A549 (cell line): Measurements from ENCODE around the gene MCCC1. TPM values are rescaled to one million over a fixed set of nuclear protein-coding genes. Genes with fewer than 3 reads are reported as not detected.
"Not testable (repeated sequence)": the region's sequence is repeated elsewhere in the genome, so short reads cannot be mapped to it uniquely, and the experiment has no call there.

Experiments
- ATAC-seq, 2 experiments: fragments of 200-7000 bp in 1 of 2; fragments of >200 bp in 1 of 2; cut with Nextera tagmentation in 1 of 2; cut with Tn5 transposase in 1 of 2; 3 replicates each; pipeline versions ENCODE4 v1.8.0 to v1.9.1; 2018 to 2020; ENCODE audit warnings: mild to moderate bottlenecking in 1 of 2, moderate library complexity in 1 of 2
- CTCF ChIA-PET: fragments of 300-600 bp; sonication (Branson Sonifier 250); formaldehyde crosslinking; extraction: SDS; loops from one replicate; lab custom pipeline; 2021; ENCODE audit warnings: antibody characterized with exemption, inconsistent platforms; lab: Yijun Ruan, JAX
- POLR2A ChIA-PET: fragments of 350-600 bp; formaldehyde crosslinking; extraction: SDS; loops from one replicate; lab custom pipeline; 2021; ENCODE audit warnings: antibody characterized with exemption, inconsistent platforms; lab: Yijun Ruan, JAX
- DNase-seq, 2 experiments: peaks; one replicate each; pipeline versions ENCODE4 v3.0.0 to v3.0.0-alpha.2; 2011 to 2016; ENCODE audit warnings: low read depth in 1 of 2, low spot score in 1 of 2
- FAIRE-seq: peaks from 2 replicates; lab custom pipeline; 2011; peaks lifted over from hg19 to GRCh38; lab: Jason Lieb, UNC
- H3K27ac ChIP-seq, 2 experiments: fragments of >200 bp; sonication (Bioruptor Twin); formaldehyde crosslinking; 3 replicates each; pipeline ENCODE4 v1.5.1; 2016 to 2017
- H3K4me1 ChIP-seq: fragments of >200 bp; sonication (Bioruptor Twin); formaldehyde crosslinking; 3 replicates; pipeline ENCODE4 v1.6.1; 2016
- H3K4me2 ChIP-seq: fragments of >200 bp; sonication (Bioruptor Twin); formaldehyde crosslinking; 3 replicates; pipeline ENCODE4 v1.6.1; 2016
- H3K4me3 ChIP-seq: fragments of >200 bp; sonication (Bioruptor Twin); formaldehyde crosslinking; 3 replicates; pipeline ENCODE4 v1.5.1; 2016
- H3K9me3 ChIP-seq: fragments of >200 bp; sonication (Bioruptor Twin); formaldehyde crosslinking; 3 replicates; pipeline ENCODE4 v1.6.1; 2016
- BCL3 ChIP-seq: fragments of >200 bp; sonication (Bioruptor Twin); formaldehyde crosslinking; IDR thresholded peaks from 3 replicates; pipeline ENCODE4 v1.6.1; 2016
- BHLHE40 ChIP-seq: IDR thresholded peaks from 2 replicates; pipeline ENCODE4 v1.6.1; 2012; ENCODE audit warnings: low read depth, low read length, inconsistent platforms
- CBX2 ChIP-seq: fragments of 200-600 bp; sonication (generic); IDR thresholded peaks from 2 replicates; pipeline ENCODE4 v1.6.1; 2016; ENCODE audit warnings: low read depth, mild to moderate bottlenecking, borderline replicate concordance
- CTCF ChIP-seq: fragments of >200 bp; sonication (Bioruptor Twin); formaldehyde crosslinking; IDR thresholded peaks from 3 replicates; pipeline ENCODE4 v1.5.1; 2016
- EHMT2 ChIP-seq: fragments of 200-600 bp; sonication (generic); IDR thresholded peaks from 2 replicates; pipeline ENCODE4 v1.6.1; 2016; ENCODE audit warnings: antibody characterized with exemption, low read depth, mild to moderate bottlenecking, moderate library complexity
- EP300 ChIP-seq, 2 experiments: fragments of >200 bp; sonication (Bioruptor Twin); formaldehyde crosslinking; IDR thresholded peaks; 2 replicates in 1 of 2; 3 replicates in 1 of 2; pipeline ENCODE4 v1.6.1; 2016 to 2017
- ESRRA ChIP-seq: fragments of 150-350 bp; IDR thresholded peaks from 2 replicates; pipeline ENCODE4 v1.6.1; 2014; ENCODE audit warnings: mild to moderate bottlenecking, low read length, borderline replicate concordance
- FOSB ChIP-seq: fragments of 250-450 bp; sonication (Bioruptor Pico); IDR thresholded peaks from 2 replicates; pipeline ENCODE4 v1.5.0; 2020; ENCODE audit warnings: mild to moderate bottlenecking, moderate library complexity
- FOXS1 ChIP-seq: fragments of 250-450 bp; sonication (Bioruptor Pico); IDR thresholded peaks from 2 replicates; pipeline ENCODE4 v1.5.0; 2020; ENCODE audit warnings: mild to moderate bottlenecking, moderate library complexity
- HDAC2 ChIP-seq: fragments of 200-600 bp; sonication (generic); IDR thresholded peaks from 2 replicates; pipeline ENCODE4 v1.6.1; 2016
- HMGXB4 ChIP-seq: fragments of 250-450 bp; sonication (Bioruptor Pico); IDR thresholded peaks from 2 replicates; pipeline ENCODE4 v1.5.0; 2021; ENCODE audit warnings: mild to moderate bottlenecking, moderate library complexity, borderline replicate concordance
- HOXA7 ChIP-seq: fragments of 250-450 bp; sonication (Bioruptor Pico); IDR thresholded peaks from 2 replicates; pipeline ENCODE4 v1.5.0; 2020; ENCODE audit warnings: mild to moderate bottlenecking, moderate library complexity
- MAFK ChIP-seq: fragments of 450-650 bp; IDR thresholded peaks from 2 replicates; pipeline ENCODE4 v1.6.1; 2014; ENCODE audit not compliant: partially characterized antibody
- MAZ ChIP-seq: fragments of 150-350 bp; IDR thresholded peaks from 2 replicates; pipeline ENCODE4 v1.6.1; 2014; ENCODE audit warnings: antibody characterized with exemption, low read depth, low read length, borderline replicate concordance
- PHF8 ChIP-seq: fragments of 200-600 bp; sonication (generic); IDR thresholded peaks from 2 replicates; pipeline ENCODE4 v1.6.1; 2016; ENCODE audit warnings: low read depth, mild to moderate bottlenecking, antibody characterized with exemption, moderate library complexity, borderline replicate concordance
- POLR2A ChIP-seq: IDR thresholded peaks from 2 replicates; pipeline ENCODE4 v1.6.1; 2012; ENCODE audit warnings: mild to moderate bottlenecking, low read length
- RFX5 ChIP-seq: fragments of 450-650 bp; IDR thresholded peaks from 2 replicates; pipeline ENCODE4 v1.7.1; 2014; ENCODE audit warnings: antibody characterized with exemption, mild to moderate bottlenecking, moderate library complexity
- RNF2 ChIP-seq: fragments of 200-600 bp; sonication (generic); IDR thresholded peaks from 2 replicates; pipeline ENCODE4 v1.6.1; 2016; ENCODE audit warnings: low read depth, mild to moderate bottlenecking, antibody characterized with exemption, moderate library complexity, borderline replicate concordance
- SMC3 ChIP-seq: fragments of >200 bp; sonication (Bioruptor Twin); formaldehyde crosslinking; IDR thresholded peaks from 3 replicates; pipeline ENCODE4 v1.6.1; 2018; ENCODE audit warnings: inconsistent platforms
- ZC3H11A ChIP-seq: fragments of 450-650 bp; IDR thresholded peaks from 2 replicates; pipeline ENCODE4 v1.6.1; 2014; ENCODE audit warnings: antibody characterized with exemption, mild to moderate bottlenecking
- ZFP36 ChIP-seq: fragments of 450-650 bp; IDR thresholded peaks from 2 replicates; pipeline ENCODE4 v1.6.1; 2014; ENCODE audit warnings: borderline replicate concordance; ENCODE audit not compliant: partially characterized antibody
- ZNF302 ChIP-seq: fragments of 250-450 bp; sonication (Bioruptor Pico); IDR thresholded peaks from 2 replicates; pipeline ENCODE4 v1.9.0; 2021; ENCODE audit warnings: inconsistent platforms, mild to moderate bottlenecking, moderate library complexity
- WGBS: methylation state at CpG from one replicate; pipeline ENCODE4 v1.1.6; 2017; ENCODE audit errors: missing lambda C conversion rate; 5-methylcytosine and 5-hydroxymethylcytosine counted together
- polyA plus RNA-seq, 4 experiments: library from polyadenylated mRNA; depleted of rRNA in 3 of 4; stranded (reverse); fragments of >200 nt; fragmentation: RNase III in 1 of 4; extraction: RNeasy Plus Mini Kit Qiagen cat#74134 plus additional on column Dnase treatment in 1 of 4; gene quantifications; 2 replicates in 3 of 4; 3 replicates in 1 of 4; pipeline ENCODE4 v1.2.3, GENCODE V29; 2011 to 2017

MCCC1 gene
- polyA plus RNA-seq, 2 of the 4 experiments (the other 2 are of a cell fraction), result 11.8 to 12.4 TPM

GRCh38 chr3:183101040-183101439 is 1.7 kb upstream of the MCCC1 start:
- H3K27ac ChIP-seq, H3K9me3 ChIP-seq, POLR2A ChIA-PET, CTCF ChIA-PET, H3K4me3 ChIP-seq, FAIRE-seq, DNase-seq, ATAC-seq, H3K4me2 ChIP-seq: not testable (repeated sequence)
- 100% methylated on average over 2 of the region's 24 CpGs for WGBS
- peaks cover 13% of the 10 kb centered on the region for H3K4me1 ChIP-seq

GRCh38 chr3:183100376-183100775 is 1.1 kb upstream of the MCCC1 start:
- no peak for FAIRE-seq
- Histone ChIP-seq H3K4me2 (peak overlapping the region; percentile 85), H3K4me3 (no peak overlapping the region), H3K27ac (no peak overlapping the region), H3K9me3 (no peaks in the 10 kb centered on the region), H3K4me1 (peaks cover 13% of the 10 kb centered on the region)
- ATAC-seq, result no peak
- ChIA-PET POLR2A (no interaction called here), CTCF (no interaction called here)
- peak in 1 of 2 experiments; percentile 31 for DNase-seq
- no peak for TF ChIP-seq CBX2
- TF ChIP-seq RFX5, result no peak
- no peak for TF ChIP-seq ZC3H11A
- TF ChIP-seq POLR2A, result no peak
- TF ChIP-seq CTCF, result no peak
- no peak for TF ChIP-seq BHLHE40
- WGBS, result 26% methylated on average over 6 of the region's 6 CpGs

GRCh38 chr3:183099838-183100204 is 525 bp upstream of the MCCC1 start:
- Histone ChIP-seq H3K4me3 (peak overlapping the region; percentile 74; the same call in 2 of the 3 replicates), H3K4me1 (peaks cover 13% of the 10 kb centered on the region), H3K9me3 (no peaks in the 10 kb centered on the region), H3K4me2 (peak overlapping the region; percentile 85), H3K27ac (peak overlapping the region in 1 of 2 experiments; percentile 65; a peak in 2 of 6 replicates)
- DNase-seq, result no peak
- CTCF ChIA-PET, result no interaction called here
- WGBS, result 0% methylated on average over 1 of the region's 1 CpG
- no peak for FAIRE-seq
- POLR2A ChIA-PET, result no interaction called here
- ATAC-seq, result no peak
- TF ChIP-seq ZC3H11A (no peak), EHMT2 (no peak), EP300 (IDR thresholded peaks at IDR 0.05) (no peak), ESRRA (no peak), FOSB (CRISPR knock-in tag) (no peak), HDAC2 (no peak), ZNF302 (CRISPR knock-in tag) (no peak), PHF8 (no peak), RNF2 (no peak), ZFP36 (no peak), CBX2 (no peak), MAZ (no peak), MAFK (no peak), SMC3 (no peak), HOXA7 (no peak), FOXS1 (CRISPR knock-in tag) (no peak), HMGXB4 (CRISPR knock-in tag) (no peak), BCL3 (no peak)
- TF ChIP-seq, all 56 proteins: peak for 0
